CD4-positive, alpha-beta T cell treated with Interferon alpha-2 for 1 hour (primary cell): ENCODE measurements around the gene HRC.
"Not testable (repeated sequence)": the region's sequence is repeated elsewhere in the genome, so short reads cannot be mapped to it uniquely, and the experiment has no call there.

Source experiments
- DNase-seq, 2 donors: peaks; one replicate each; pipeline ENCODE4 v3.0.0-alpha.2; 2020 to 2022

HRC gene

DNA sequence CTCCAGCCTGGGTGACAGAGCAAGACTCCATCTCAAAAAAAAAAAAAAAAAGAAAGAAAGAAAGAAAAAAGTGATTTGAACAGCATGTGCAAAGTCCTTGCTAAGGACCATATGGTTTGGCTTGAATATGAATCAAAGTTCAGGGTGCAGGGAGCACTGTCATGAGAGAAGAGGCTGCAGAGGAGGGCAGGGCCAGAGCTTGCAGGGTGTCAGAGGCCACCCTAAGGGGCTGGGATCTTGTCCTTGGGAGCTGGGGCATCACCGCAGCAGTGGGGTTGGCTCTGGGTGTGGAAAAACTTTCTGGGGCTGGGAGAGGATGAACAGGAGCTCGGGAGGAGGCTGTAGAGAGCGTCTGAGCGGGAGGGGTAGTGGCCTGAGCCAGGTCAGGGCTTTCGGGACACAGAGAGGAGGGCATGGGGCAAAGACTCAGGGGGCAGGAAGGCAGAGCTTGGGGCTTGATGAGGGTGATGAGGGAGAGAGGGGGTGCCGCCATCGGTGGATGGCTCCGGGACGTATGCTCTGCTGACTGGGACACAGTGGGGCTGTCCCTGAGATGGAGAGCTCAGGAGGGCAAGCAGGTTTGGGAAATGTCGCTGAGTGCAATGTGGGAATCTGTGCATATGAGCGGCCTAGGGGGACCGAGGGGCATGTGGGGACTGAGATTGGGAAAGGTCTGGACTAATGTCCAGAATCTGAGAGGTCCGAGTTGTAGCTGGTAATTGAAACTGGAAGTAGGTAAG is 5.4 kb upstream of the HRC start:
- DNase-seq = no peak

DNA sequence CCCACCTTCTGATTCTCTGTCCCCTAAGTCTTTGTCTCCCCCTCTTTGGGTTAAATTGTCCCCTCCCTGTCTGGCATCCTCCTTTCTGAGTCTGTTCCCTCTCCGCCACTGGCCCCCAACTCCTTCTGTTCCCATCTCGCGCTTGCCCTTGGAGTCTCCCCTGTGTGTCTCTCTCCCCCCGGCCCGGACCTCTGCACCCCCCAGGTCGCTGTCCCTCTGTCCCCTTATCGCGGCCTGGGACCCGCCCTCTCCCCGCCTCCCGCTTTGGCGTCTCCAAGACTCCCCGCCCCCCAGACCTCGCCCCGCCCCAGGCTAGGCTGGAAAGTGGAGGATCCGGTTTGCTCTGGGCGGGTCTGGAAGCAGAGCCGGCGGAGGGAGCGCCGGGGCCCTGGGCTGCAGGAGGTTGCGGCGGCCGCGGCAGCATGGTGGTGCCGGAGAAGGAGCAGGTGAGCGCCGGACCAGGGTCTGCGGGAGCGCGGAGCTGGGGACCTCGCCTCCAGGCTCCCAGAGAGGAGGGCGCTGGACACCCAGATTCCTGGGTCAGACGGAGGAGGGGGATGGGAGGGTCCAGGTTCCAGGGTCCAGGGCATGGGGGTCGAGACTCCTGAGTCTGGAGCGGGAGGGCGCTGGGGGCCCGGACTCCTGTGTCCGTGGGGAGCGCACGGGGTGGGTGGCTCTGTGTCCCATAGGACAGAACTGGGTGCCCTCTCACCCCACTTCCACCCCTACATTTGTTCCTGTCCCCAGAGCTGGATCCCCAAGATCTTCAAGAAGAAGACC is 2.4 kb upstream of the HRC start, which contains the start of gene TRPM4:
TRPM4 (plus strand) TSS at position 348 of the 780 bp plus-strand sequence; CDS start at position 423, 75 bp downstream.
- peak; percentile 34 to 37 for DNase-seq

DNA sequence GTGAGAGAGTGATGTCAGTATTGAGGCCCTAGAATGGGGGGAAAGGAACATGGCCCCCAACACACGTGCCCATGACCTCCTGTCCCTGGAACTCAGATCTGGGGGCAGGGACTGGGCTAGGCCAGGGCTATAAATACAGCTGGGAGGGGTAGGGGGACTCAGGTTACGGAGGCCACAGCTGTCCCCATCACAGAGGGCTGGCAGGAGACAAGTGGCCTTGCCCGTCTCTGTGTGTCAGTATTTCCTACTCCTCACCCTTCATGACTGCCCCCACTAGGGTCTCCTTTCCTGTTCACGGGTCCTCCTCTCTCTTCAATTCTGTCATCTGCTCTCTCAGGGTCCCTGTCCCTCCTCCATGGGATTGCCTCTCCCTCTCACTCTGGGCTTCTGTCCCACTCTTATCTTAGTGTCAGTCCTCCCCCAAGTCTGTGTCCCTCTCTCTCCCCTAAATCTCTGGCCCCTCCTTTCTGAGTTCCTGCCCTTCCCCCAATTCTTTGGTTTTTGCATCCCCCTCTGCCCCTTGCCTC is 687 bp upstream of the HRC start:
- no peak for DNase-seq

DNA sequence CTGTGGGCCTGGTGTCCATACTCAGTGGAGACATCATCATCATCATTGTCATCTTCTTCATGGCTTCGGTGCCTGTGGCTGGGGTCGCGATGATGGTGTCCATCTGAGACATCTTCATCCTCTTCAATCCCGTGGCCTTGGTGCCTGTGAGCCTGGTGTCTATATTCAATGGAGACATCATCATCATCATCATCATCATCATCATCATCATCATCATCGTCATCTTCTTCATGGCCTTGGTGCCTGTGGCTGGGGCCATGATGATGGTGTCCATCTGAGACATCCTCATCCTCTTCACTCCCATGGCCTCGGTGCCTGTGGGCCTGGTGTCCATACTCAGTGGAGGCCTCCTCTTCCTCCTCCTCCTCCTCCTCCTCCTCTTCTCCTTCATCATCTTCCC is 917 bp downstream of the HRC start:
- DNase-seq = no peak

DNA sequence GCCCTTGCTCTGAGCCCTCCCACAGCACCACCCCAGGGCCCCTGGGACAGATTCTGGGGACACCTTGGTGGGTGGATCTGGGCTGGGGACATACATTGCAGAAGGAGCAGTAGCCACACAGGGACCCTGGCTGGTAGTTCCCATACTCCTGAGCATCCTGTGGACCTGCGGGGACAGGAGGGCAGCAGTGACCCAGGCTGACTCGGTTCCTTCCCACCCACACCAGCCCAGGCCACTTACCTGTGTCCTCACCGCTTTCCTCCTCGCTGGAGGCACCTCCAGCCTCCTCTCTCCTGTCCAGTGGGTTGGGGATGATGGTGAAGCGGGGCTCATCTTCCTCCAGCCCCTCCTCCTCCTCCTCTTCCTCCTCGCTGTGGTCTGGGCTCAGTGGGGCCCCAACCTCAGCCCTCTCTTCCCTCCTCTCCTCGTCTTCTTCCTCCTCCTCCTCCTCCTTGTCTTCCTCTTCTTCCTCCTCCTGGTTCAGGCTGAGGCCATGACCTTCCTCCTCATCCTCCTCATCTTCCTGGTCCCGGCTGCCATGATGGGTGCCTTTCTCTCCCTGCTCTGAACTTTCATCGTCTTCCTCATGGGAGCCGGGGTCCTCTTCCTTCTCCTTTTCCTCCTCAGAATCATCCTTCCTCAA is 1.9 kb downstream of the HRC start:
- DNase-seq = no peak

DNA sequence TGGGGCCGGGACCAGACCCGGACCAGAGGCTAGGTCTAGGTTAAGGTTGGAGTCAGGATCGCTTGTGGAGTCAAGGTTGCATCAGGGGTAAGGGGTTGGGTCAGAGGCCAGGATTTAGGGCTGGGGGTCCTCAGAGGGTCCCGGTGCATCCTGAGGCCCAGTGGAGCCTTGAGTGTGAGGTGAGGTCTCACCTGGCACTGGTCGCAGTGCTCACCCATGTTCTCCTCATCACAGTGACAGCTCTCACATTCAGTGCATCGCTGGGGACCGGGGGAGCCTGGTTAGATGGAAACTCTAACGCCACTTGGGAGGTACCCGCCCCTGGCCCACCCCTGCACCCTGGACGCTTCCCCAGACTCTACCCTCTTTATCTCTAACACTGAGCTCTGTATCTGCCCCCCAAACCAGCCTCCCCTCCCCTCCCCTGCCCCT is 3.1 kb downstream of the HRC start:
- no peak for DNase-seq

DNA sequence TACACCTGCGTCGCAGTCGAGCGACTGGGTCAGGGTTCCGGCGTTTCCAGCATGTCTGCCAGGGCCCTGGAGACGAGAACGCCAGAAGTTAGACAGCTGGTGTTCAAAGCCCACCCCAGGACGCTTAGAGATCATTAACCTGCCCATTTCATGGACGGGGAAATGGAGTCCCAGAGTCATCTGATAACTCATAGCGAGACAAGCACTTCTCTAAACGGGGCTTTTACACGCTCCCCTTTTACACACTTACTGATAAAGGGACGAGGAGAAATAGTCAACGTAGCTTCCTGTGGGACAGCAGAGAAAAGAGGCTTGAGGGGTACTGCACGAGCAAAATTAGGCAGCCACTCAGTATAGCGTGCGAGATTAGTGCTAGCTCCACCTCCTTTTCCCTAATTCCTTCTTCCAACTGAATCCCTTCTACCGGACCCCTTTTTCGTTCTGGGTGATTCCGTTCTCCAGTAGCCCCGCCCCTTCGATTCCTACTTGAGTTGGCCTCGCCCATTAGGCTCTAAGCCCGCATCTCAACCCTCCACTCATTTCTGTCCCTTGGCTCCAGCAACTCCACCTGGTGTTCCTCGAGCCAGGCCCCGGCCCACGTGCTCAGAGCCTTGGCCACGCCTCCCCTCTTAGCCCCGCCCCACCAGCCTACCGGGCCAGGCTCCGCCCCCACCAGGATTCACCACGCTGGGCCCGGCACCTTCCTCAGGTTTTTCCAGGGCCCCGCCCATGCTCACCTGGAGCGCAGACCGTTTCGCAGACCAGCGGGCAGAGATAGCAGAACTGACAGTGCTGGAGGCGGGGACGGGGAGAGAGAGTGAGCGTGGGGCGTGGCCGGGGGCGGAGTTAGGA is 3.7 kb downstream of the HRC start:
- peak; percentile 18 to 47 for DNase-seq

DNA sequence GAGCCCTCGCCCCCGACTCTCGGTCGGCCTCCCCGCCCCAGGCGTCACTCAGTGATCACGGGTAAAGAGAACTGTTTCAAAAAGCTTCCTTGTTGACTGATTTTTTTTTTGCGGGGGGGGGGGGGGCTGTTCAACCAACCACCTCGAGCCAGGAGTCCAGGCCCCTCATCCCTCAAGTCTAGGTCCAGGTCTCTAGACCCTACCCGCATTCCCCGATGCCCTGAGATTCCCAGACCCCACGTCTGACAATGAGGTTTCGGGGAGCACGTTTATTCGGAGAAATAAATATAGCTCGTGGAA is 4.3 kb downstream of the HRC start:
- no peak for DNase-seq

DNA sequence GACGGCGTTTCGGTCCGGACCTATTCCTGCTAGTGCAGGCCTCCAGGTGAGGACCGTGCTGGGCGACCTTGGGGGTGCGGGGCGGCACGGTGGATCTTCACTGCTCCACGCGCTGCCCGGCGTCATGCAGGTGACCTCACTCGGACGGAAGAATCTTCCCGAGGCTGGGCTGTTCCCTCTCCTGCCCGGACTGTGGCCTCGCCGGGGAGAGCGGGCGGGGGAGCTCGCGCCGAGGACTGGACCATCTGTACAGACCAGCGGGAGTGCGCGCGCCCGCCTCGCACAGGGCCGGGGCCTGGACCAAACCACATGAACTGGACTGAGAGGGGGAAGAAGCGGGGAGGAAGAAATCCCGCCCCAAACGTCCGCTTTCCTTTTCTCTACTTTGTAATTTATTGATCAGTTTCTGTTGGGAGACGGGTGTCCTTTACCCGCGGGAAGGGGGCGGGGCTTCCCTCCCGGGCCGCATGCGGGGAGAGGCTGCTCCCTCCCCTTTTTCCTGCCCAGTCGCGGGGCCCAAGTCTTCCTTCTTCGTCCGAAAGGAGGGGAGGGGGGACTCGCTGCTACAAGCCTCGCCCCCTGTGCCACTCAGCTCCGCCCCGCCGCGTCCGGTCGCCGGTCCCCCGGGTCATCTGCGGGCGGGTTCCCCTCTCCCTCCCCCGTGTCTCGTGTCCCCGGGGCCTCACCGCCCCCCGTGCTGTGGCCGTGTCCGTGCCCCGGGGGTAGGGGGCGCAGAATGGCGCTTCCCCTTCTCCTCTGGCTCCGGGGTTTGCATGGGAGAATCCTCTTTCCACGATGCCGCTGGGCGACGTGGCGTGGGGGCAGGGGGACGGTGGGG is 4.9 kb downstream of the HRC start:
- DNase-seq = peak; percentile 34 to 60

DNA sequence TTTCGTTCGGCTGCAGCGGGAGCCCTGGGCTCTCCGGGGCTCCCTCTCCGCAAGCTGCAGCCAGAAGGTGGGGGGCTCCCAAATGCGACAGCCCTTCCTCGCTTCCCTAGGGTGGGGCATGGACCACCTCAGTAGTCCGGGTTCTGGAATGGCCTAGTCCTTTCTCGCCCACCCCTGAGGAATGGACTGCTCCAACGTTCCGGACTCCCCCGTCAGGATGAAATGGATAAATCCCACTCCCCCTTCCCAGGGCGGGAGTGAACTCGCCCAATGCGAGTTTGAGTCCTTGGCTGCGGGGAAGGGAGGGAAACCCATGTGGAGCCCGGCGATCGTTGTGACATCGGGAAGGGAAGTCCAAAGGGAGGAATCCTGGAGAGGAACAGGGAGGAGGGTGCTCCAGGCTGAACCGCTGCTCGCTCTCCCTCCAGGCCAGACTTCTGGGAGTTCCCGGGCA is 5.5 kb downstream of the HRC start:
- no peak for DNase-seq

DNA sequence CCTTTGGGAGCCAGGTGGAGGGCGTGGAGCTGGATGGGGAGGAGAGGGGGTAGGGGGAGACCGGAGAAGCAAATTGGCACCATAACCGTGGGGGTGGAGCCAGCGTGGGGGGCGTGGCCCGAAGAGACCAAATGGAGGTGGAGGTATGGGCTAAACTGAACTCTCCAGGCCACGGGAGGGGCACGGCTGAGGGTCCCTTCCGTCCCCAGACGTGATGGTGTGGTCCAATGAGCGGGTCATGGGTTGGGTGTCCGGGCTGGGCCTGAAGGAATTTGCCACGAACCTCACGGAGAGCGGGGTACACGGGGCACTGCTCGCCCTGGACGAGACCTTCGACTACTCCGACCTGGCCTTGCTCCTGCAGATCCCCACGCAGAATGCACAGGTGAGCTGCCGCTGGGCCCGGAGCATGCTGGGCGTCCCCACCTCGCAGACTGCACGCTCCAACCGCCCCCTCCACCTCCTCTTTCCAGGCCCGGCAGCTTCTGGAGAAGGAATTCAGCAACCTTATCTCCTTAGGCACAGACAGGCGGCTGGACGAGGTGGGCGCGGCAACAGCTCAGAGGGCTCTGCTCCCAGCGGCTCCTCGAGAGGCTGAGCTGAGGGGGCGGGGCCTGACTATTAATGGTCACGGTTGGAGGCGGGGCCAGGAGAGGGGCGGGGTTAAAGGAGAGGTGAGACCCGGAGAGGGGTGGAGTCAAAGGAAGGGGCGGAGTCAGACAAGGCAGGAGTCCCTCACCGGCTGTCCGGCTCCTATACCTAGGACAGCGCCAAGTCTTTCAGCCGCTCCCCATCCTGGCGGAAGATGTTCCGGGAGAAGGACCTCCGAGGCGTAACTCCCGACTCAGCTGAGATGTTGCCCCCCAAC is 6.2 kb downstream of the HRC start:
- peak; percentile 86 to 87 for DNase-seq

DNA sequence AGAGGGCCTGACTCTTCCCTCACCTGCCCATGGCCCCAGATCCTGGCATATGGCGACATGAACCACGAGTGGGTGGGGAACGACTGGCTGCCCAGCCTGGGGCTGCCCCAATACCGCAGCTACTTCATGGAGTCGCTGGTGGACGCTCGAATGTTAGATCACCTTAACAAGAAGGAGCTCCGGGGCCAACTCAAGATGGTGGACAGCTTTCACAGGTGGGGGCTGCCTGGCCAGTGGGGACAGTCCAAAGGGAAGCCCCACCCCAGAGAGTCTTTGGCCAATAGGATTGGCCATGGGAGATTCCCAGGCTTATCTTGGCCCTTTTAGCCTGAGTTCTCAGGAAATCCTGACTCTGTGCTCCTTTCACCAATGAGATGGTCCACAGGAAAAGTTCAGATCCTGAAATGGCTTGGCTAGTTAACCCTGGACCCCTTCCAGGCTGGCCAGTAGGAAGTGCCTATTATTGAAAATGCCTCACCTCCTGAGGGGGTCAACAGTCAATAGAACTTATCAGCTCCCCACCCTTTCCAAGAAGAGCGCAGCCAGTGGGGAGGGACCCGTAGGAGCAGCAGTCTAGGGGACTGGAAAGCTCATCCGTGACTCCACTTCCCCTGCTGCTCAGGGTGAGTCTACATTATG is 7.0 kb downstream of the HRC start:
- no peak for DNase-seq

DNA sequence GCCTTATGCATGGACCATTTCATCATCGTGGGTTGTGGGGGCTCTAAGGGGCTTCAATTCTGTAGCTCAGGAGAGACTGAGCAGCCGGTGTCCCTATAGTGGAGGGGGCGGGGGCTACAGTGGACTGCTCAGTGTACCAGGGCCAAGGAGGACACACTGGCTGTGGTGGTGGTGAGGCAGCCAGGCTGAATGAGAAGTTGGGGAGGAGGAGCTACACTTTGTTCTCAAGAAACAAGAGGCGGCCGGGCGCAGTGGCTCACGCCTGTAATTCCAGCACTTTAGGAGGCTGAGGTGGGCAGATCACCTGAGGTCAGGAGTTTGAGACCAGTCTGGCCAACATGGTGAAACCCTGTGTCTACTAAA is 8.8 kb downstream of the HRC start:
- not testable (repeated sequence) for DNase-seq

DNA sequence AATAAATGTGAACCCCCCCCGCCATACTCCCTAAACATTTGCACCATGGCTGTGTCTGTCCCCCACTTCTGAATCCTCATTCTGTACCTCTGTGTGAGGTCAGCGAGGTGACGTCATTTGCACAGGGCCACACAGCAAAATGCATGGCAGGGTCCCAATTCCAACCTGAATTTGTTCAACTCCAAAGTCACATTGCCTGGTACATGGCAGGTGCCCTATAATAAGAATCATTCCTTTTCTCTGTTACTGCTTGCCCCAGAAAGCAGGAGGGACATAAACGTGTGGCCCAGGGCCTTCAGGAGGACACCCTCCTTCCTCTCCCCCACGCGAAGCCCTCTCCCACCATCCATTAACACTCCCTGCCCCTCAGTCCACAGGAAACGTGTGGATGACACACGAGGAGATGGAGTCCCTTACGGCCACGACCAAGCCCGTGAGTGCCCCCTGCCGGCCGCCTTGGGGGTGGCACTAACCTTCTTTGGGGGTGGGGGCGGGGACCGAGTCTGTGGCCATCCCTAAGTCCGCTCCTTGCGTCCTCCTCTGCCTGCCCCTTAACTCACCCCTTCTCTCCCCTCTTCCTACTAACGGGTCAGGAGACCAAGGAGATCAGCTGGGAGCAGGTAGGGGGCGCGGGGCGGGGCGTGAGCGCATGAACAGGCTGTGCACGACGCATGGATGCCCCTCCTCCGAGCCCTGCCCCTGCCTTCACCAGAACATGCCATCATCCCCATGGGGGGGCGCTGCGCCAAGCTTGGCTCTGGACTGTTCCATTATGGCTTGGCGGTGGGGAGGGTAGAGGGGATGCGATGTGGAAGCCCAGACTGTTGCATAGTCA is 9.4 kb downstream of the HRC start:
- DNase-seq = peak; percentile 67 to 78

DNA sequence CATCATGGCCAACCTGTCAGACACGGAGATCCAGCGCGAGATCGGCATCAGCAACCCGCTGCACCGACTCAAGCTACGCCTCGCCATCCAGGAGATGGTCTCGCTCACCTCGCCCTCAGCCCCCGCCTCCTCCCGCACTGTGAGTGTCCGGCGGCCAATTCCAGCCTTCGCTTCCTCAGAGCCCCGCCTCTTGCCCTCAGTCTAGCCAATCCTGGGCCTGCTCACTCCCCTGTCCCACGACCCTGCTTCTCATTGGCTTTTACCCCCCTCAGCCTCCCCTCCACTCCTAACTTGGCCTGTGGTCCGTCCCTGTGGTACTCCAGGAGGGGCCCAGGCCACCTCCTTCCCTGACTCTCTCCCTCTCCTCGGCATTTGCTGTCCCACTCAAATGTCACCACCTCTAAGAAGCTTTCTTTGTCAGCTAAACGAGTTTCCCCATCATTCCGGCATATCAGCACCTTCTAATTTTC is 12.3 kb downstream of the HRC start:
- peak; percentile 64 to 69 for DNase-seq

DNA sequence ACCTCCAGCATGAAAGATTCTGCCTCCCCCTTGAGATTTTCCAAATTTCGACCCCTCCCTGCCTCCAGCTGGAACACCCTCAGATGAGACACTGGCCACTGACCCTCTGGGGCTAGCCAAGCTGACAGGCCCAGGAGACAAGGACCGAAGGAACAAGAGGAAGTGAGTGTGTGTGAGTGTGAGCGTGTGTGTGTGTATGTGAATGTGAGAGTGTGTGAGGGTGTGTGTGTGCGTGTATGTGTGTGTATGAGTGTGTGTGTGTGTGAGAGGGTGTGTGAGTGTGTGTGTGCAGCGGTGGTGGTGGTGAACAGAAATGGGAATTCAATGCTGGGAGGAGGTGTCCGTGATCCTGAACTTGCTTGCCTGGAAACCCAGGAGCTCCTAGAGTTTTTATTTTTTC is 13.8 kb downstream of the HRC start:
- DNase-seq = no peak

DNA sequence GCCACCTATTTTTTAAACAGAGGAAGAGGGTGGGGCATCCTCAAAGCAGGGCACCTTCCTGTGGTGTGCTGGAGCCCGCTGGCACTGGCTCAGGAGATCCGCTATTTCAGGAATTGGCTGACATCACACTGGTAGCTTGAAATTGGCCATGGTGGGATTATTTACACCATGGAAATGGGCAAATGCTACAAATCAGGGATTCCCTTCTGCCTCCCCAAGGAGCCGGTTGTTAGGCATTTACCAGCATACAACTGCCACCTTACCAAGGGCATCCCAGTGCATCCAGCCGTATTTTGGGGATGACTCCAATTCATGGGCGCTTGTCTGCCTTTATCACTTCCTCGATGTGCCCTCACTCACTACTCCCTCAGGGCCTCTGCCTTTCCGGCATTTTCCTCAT is 14.2 kb downstream of the HRC start:
- no peak for DNase-seq

DNA sequence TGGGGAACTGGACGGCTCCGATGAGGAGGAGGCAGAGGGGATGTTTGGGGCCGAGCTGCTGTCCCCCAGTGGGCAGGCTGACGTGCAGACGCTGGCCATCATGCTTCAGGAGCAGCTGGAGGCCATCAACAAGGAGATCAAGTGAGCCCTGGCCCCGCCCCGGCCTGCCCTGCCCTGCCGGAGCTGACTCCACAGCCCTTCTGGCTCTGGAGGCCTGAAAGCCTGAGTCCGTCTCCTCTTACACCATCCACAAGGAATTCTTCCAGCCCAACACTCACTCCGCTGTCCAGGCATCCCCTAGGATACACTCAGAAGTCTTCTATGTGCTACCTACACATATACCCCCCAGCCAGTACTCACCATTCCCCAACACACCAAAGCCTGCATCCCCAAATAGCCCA is 18.4 kb downstream of the HRC start:
- no peak for DNase-seq

DNA sequence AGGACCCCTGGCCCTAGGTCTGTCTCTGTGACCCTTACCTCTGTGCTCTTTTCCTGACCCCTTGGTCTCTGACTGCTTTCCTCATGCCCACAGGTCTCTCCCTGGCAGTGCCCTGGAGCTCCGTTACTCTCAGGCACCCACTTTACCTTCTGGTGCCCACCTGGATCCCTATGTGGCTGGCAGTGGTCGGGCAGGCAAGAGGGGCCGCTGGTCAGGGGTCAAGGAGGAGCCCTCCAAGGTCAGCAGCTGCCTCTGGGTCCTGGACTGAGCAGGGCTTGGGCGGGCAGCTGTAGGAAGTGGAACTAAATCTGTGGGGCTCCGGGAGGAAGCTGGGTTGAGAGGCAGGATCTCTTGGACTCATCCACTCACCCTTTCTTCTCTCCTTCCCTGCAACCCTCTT is 19.5 kb downstream of the HRC start:
- no peak for DNase-seq
